HepG2 (cell line): ENCODE results near the gene SPRR2D. TPM values are rescaled to one million over a fixed set of nuclear protein-coding genes. Genes with fewer than 3 reads are reported as not detected.

Experiments used
- ATAC-seq: fragments of 200-7000 bp; cut with Tn5 transposase; 3 replicates; pipeline ENCODE4 v1.9.1; 2020; ENCODE audit warnings: mild to moderate bottlenecking, moderate library complexity
- BruUV-seq: library from RNA; stranded (reverse); fragments of 400-500 nt; replicated peaks from 2 replicates; lab custom pipeline; 2021; lab: Mats Ljungman, UMichigan
- CTCF ChIA-PET: fragments of 300-600 bp; formaldehyde crosslinking; extraction: SDS; loops from one replicate; lab custom pipeline; 2021; ENCODE audit warnings: low total read pairs, inconsistent platforms, low intra/inter-chr PET ratio; lab: Yijun Ruan, JAX
- POLR2A ChIA-PET: fragments of 350-600 bp; sonication (Branson Sonifier 250); formaldehyde crosslinking; loops from one replicate; lab custom pipeline; 2020; ENCODE audit warnings: antibody characterized with exemption, inconsistent platforms; lab: Yijun Ruan, JAX
- DNase-seq: peaks from one replicate; pipeline ENCODE4 v3.0.0-alpha.2; 2015; ENCODE audit warnings: low spot score
- FAIRE-seq: peaks from 3 replicates; lab custom pipeline; 2011; peaks lifted over from hg19 to GRCh38; lab: Jason Lieb, UNC
- H2AFZ ChIP-seq: one replicate; pipeline ENCODE4 v1.6.1; 2011; ENCODE audit warnings: low read length, inconsistent platforms
- H3K27ac ChIP-seq: fragments of 300-600 bp; 3 replicates; pipeline ENCODE4 v1.8.0; 2011; ENCODE audit warnings: mixed run types, mild to moderate bottlenecking, mixed read lengths, low read length, inconsistent platforms; ENCODE audit not compliant: insufficient read depth; ENCODE audit errors: extremely low read length
- H3K27me3 ChIP-seq, 2 experiments: fragments of 200-600 bp in 1 of 2; 2 replicates in 1 of 2; 3 replicates in 1 of 2; pipeline versions ENCODE4 v1.6.0 to v1.8.0; 2011; ENCODE audit warnings: low read length in 2 of 2, mild to moderate bottlenecking in 2 of 2, moderate library complexity in 2 of 2, inconsistent platforms in 1 of 2; ENCODE audit not compliant: insufficient read depth in 2 of 2, control insufficient read depth in 1 of 2
- H3K36me3 ChIP-seq, 2 experiments: fragments of 200-600 bp in 1 of 2; replicated peaks in 1 of 2; 2 replicates in 1 of 2; 3 replicates in 1 of 2; pipeline versions ENCODE4 v1.5.1 to v1.8.0; 2011; ENCODE audit warnings: low read length in 2 of 2, inconsistent platforms in 1 of 2; ENCODE audit not compliant: insufficient read depth in 2 of 2, control insufficient read depth in 1 of 2
- H3K4me1 ChIP-seq: 2 replicates; pipeline ENCODE4 v1.5.1; 2012; ENCODE audit warnings: low read length, inconsistent platforms; ENCODE audit not compliant: insufficient read depth
- H3K4me2 ChIP-seq: 2 replicates; pipeline ENCODE4 v1.6.0; 2011; ENCODE audit warnings: low read depth, low read length, inconsistent platforms
- H3K4me3 ChIP-seq, 3 experiments: fragments of 200-600 bp in 1 of 3; sonication (generic), shearing (Covaris generic) in 1 of 3; replicated peaks in 1 of 3; 2 replicates each; pipeline ENCODE4 v1.5.1; 2011 to 2016; ENCODE audit warnings: low read length in 3 of 3, inconsistent platforms in 2 of 3, low read depth in 2 of 3, mild to moderate bottlenecking in 2 of 3, control low read depth in 1 of 3, mixed read lengths in 1 of 3; ENCODE audit not compliant: insufficient read depth in 1 of 3
- H3K79me2 ChIP-seq: one replicate; pipeline ENCODE4 v1.6.1; 2011; ENCODE audit warnings: low read length, inconsistent platforms; ENCODE audit not compliant: insufficient read depth
- H3K9ac ChIP-seq: 2 replicates; pipeline ENCODE4 v1.6.0; 2011; ENCODE audit warnings: mild to moderate bottlenecking, low read depth, low read length, inconsistent platforms; ENCODE audit not compliant: insufficient read depth
- H3K9me3 ChIP-seq: 2 replicates; pipeline ENCODE4 v1.5.1; 2012; ENCODE audit warnings: mild to moderate bottlenecking, low read length
- H4K20me1 ChIP-seq: 2 replicates; pipeline ENCODE4 v1.6.0; 2011; ENCODE audit warnings: inconsistent platforms, mild to moderate bottlenecking, low read length, moderate library complexity; ENCODE audit not compliant: insufficient read depth
- CTCF ChIP-seq: sonication (generic); formaldehyde crosslinking; IDR thresholded peaks from 2 replicates; pipeline ENCODE4 v1.5.0; 2020; ENCODE audit warnings: mild to moderate bottlenecking, missing genetic modification reagents, moderate library complexity
- FOSL2 ChIP-seq: sonication (generic); formaldehyde crosslinking; IDR thresholded peaks from 2 replicates; pipeline ENCODE4 v1.4.0; 2020; ENCODE audit warnings: missing genetic modification reagents
- RFXANK ChIP-seq: IDR thresholded peaks from 2 replicates; pipeline ENCODE4 v1.6.1; 2016
- TMF1 ChIP-seq: sonication (generic); formaldehyde crosslinking; IDR thresholded peaks from 2 replicates; pipeline ENCODE4 v1.8.1; 2022; ENCODE audit warnings: low read depth, missing genetic modification reagents
- ZNF335 ChIP-seq: sonication (generic); formaldehyde crosslinking; IDR thresholded peaks from 2 replicates; pipeline ENCODE4 v1.4.0; 2020; ENCODE audit warnings: missing genetic modification reagents
- WGBS: methylation state at CpG from one replicate; pipeline ENCODE4 v1.1.6; 2017; ENCODE audit warnings: low lambda C conversion rate; 5-methylcytosine and 5-hydroxymethylcytosine counted together
- in situ Hi-C: cut with HindIII; loops from 2 replicates; pipeline ENCODE4 v1.10.0; 2017; ENCODE audit warnings: low pct_unique_long_range_greater_than_20kb; ENCODE audit not compliant: extremely low pct_ligation_motif_present
- intact Hi-C: fragments of 100-400 bp; cut with micrococcal nuclease; formaldehyde crosslinking; loops from one replicate; pipeline ENCODE4 v1.10.0; 2022; ENCODE audit not compliant: unreplicated experiment
- polyA plus RNA-seq, 8 experiments: library from polyadenylated mRNA; depleted of rRNA in 3 of 8; stranded (reverse) in 7 of 8; unstranded in 1 of 8; fragments of >200 nt; fragmentation: Illumina TruSeq in 4 of 8; extraction: Trizol in 4 of 8; gene quantifications; 2 replicates each; pipeline versions ENCODE4 v1.2.1 to v1.2.3, GENCODE V29; 2011 to 2016; ENCODE audit warnings: low read depth in 4 of 8, missing spikeins in 1 of 8, mixed read lengths in 1 of 8; ENCODE audit not compliant: insufficient read depth in 1 of 8
- total RNA-seq, 5 experiments: library from RNA; depleted of rRNA; stranded (reverse); fragments of >200 nt; fragmentation: Illumina TruSeq; extraction: Trizol; gene quantifications; 2 replicates each; pipeline ENCODE4 v1.2.3, GENCODE V29; 2016; ENCODE audit warnings: low read depth in 1 of 5
- TF ChIP-seq, protein P1 (sequence below): fragments of 450-650 bp; IDR thresholded peaks from 2 replicates; pipeline ENCODE4 v1.6.1; 2017; ENCODE audit warnings: mild to moderate bottlenecking

Gene SPRR2D
- total and polyA plus RNA-seq, 2 of the 13 experiments (the other 11 are each of a cell fraction or from before 2014, with no cell fraction given), result not detected

- H3K27me3 ChIP-seq, result no peaks in the 10 kb centered on the region
- DNase-seq (peak; percentile 33), FAIRE-seq (no peak), ATAC-seq (peak; percentile 75)
- no peaks in the 10 kb centered on the region for H3K36me3 ChIP-seq
- ChIA-PET POLR2A (no interaction called here), CTCF (no interaction called here)
- no peaks in the 10 kb centered on the region for H3K4me1 ChIP-seq
- no peaks in the 10 kb centered on the region for H3K79me2 ChIP-seq
- H3K4me3 ChIP-seq, result no peak overlapping the region
- H3K27ac ChIP-seq, result no peak overlapping the region
- 11% methylated on average over 3 of the region's 3 CpGs for WGBS
- no peaks in the 10 kb centered on the region for H4K20me1 ChIP-seq
- BruUV-seq, result no TSS peak
- intact Hi-C loops (no loop called here), in situ Hi-C loops (no loop called here)
- H3K9ac ChIP-seq, result no peak overlapping the region
- TF ChIP-seq FOSL2 (CRISPR knock-in tag), result peak; percentile 35; the same call in 1 of the 2 replicates
- peak; percentile 53 for TF ChIP-seq CTCF (CRISPR knock-in tag)
- TF ChIP-seq ZNF335 (CRISPR knock-in tag), result no peak
- TF ChIP-seq, all 625 proteins: peak for 2
- Histone ChIP-seq H2AFZ (no peak overlapping the region), H3K9me3 (no peaks in the 10 kb centered on the region), H3K4me2 (no peak overlapping the region)
These were observed 8.1 kb downstream of the SPRR2D start for GRCh38 chr1:153032677-153033308.

- POLR2A ChIA-PET, result no interaction called here
- CTCF ChIA-PET, result no interaction called here
These were observed 8.8 kb downstream of the SPRR2D start for GRCh38 chr1:153032073-153032472.

More at GRCh38 chr1:153032073-153032472, 8.8 kb downstream of the SPRR2D start:
- Histone ChIP-seq H3K4me3 (no peak overlapping the region), H4K20me1 (no peaks in the 10 kb centered on the region), H2AFZ (no peak overlapping the region), H3K4me1 (no peaks in the 10 kb centered on the region), H3K9ac (no peak overlapping the region), H3K79me2 (no peaks in the 10 kb centered on the region), H3K36me3 (no peaks in the 10 kb centered on the region), H3K4me2 (no peak overlapping the region), H3K27ac (no peak overlapping the region), H3K9me3 (no peaks in the 10 kb centered on the region), H3K27me3 (no peaks in the 10 kb centered on the region)
- FAIRE-seq, result no peak
- no peak for DNase-seq
- intact Hi-C loops, result no loop called here
- BruUV-seq, result no TSS peak
- no peak for ATAC-seq
- in situ Hi-C loops, result no loop called here
- TF ChIP-seq, protein P1, sequence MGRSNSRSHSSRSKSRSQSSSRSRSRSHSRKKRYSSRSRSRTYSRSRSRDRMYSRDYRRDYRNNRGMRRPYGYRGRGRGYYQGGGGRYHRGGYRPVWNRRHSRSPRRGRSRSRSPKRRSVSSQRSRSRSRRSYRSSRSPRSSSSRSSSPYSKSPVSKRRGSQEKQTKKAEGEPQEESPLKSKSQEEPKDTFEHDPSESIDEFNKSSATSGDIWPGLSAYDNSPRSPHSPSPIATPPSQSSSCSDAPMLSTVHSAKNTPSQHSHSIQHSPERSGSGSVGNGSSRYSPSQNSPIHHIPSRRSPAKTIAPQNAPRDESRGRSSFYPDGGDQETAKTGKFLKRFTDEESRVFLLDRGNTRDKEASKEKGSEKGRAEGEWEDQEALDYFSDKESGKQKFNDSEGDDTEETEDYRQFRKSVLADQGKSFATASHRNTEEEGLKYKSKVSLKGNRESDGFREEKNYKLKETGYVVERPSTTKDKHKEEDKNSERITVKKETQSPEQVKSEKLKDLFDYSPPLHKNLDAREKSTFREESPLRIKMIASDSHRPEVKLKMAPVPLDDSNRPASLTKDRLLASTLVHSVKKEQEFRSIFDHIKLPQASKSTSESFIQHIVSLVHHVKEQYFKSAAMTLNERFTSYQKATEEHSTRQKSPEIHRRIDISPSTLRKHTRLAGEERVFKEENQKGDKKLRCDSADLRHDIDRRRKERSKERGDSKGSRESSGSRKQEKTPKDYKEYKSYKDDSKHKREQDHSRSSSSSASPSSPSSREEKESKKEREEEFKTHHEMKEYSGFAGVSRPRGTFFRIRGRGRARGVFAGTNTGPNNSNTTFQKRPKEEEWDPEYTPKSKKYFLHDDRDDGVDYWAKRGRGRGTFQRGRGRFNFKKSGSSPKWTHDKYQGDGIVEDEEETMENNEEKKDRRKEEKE, result no peak
- TF ChIP-seq TMF1 (CRISPR knock-in tag) (no peak), RFXANK (CRISPR knock-in tag) (no peak)
